Fibroblast of skin of right biceps (primary cell): ENCODE data around the gene DDX41.
"Not testable (repeated sequence)": the region's sequence is repeated elsewhere in the genome, so short reads cannot be mapped to it uniquely, and the experiment has no call there.

Experiments used
- DNase-seq: peaks from one replicate; pipeline ENCODE4 v3.0.0-alpha.2; 2013

The DDX41 gene

DNA sequence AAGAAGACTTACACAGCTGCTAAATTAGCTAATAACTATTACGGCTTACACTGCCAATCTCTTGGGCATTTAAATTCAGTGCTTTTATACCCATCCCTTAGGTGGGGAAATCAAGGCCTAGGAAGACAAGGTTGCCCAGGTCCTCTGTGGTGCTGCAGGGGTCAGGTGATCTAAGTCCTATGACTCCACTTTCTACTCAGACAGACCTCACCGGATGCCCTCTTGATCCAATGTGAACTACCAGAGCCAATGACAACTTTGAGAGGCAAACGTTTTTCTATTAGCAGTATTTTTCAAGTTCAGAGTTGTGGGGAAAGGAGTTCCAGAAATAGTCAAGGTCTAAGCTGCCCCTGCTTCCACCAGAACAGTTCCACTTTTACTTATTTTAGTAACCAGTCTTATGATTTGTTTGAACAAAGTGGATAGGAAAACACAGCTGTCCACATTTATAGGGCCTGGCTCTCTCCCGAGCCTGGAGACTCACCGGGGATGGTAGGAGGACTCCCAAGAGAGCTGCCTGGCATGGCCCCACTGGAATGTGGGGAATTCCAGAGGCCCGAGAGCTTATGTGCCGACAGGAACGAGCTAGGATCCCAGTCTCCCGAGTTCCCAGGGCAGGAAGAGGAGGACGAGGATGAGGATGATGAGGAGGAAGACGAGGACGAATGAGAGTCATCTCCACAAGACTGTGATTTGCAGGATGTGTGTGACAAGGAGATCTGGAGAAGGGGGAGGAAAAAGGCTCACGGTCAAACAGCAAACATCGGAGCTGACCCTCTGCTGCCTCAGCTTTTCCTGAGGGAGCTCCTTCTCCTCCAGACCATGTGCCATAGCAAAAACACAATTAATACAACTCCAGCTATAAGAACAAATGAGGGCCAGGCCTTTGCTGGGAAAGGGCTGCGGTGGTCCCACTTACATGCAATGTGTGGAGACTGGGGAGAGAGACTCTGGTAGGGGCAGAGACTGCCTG is 20.9 kb upstream of the DDX41 start:
- DNase-seq, result peak; percentile 79

- no peak for DNase-seq
Observed at GRCh38 chr5:177536386-177536785, 19.6 kb upstream of the DDX41 start.

DNA sequence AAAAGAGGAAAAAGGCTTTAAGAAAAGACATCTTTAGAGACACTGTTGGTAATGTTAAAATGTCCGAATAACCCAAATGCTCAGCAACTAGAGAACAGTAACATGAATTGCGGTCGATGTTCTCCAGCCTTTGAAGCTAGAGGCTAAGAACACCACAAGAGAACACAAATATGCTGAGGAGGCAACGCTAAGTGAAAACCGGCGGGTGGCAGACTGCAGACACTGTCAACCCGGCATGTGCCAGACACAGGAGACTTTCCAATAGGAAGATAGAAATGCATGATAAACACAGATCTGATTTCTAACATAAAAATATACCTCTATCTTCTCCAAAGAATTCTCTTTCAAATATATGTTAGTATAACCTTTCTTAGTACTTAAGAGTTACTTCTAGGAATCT is 18.4 kb upstream of the DDX41 start:
- no peak for DNase-seq

GRCh38 chr5:177534433-177534832 is 17.7 kb upstream of the DDX41 start:
- not testable (repeated sequence) for DNase-seq

GRCh38 chr5:177531209-177531940 is 14.6 kb upstream of the DDX41 start:
- no peak for DNase-seq

- DNase-seq, result no peak
Observed at GRCh38 chr5:177530638-177531037, 13.9 kb upstream of the DDX41 start.

DNA sequence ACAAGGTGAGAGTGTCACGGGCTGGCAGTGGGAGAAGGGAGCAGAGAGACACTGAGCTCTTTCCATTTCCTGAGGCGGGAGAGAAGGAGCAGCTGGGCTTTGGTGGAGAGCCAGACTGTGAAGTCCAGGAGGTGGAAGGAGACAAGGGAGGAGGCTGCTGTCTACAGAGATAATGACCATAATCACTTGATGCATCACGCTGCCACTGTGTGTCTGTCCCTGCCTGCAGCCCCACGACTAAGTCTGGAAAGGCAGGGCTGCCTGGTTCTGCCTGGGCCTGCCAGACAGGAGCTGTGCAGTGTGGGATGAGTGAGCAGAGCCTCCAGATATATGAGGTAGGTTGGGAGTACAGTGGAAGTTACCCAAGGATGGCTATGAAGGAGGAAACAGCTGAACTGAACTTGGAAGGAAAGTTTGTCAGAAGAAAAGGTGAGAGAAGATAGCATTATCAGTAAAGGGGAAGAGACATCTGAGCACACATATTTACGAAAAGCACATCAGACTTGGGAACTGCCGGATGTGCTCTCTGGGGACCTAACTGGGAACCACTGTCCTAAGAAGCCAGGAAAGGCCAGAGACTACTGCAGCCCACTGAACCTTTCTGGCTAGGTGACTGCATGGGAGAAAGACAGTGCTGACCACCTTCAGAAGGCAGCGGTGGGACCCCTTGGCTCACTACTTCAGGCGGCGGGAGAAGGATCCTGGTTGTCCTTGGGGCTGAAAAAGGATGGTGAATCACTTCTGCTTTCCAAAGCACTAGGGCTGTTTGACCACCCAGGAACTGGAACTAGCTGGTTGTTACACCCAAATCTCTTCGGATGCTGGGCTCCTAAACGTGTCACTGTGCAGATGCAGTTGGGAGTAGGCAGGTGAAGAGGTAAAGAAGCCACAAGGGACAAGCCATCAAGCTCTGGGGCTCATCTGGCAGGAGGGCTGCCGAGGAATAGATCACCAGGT is 12.8 kb upstream of the DDX41 start:
- DNase-seq, result no peak

DNA sequence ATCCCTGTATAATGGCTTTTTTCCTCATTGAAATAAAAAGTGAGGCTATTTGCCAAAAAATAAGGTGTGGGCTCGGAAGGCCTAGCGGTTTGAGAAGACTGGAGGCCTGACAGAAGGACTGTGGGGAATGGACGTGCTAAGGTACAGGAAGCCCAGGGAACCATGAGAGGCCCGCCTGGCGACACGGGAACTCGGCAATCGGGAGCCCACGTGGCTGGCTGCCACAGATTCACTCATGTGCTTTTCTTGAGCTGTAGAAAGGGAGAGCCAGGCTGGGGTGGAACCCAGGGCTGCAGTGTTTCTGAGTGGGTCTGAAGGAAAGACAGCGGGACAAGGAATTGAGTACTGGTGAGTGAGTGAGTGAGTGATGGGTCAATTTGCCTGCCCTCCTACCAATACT is 11.9 kb upstream of the DDX41 start:
- no peak for DNase-seq

GRCh38 chr5:177527595-177527994 is 10.8 kb upstream of the DDX41 start:
- DNase-seq, result no peak

DNA sequence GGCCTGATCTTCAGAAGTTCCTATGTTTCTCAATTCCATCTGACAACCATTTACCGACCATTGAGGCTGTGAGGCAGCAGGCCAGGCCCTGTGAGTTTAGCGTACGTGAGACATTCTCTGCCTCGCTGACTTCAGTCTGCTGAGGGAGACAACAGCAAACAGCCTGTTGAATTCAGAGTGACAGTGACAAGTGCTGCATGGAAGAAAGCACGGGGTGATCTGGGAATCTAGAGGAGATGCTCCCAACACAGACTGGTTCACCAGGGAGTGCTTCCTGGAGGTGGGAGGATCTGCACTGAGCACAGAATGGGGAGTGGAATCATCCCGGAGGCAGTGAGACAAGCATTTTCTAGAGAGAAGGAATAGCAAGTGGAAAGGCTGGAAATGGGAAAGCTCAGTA is 10.0 kb upstream of the DDX41 start:
- DNase-seq, result no peak

- no peak for DNase-seq
Observed at GRCh38 chr5:177526191-177526590, 9.4 kb upstream of the DDX41 start.

- no peak for DNase-seq
Observed at GRCh38 chr5:177524941-177525655, 8.3 kb upstream of the DDX41 start.

GRCh38 chr5:177524539-177524900 is 7.8 kb upstream of the DDX41 start:
- no peak for DNase-seq

DNA sequence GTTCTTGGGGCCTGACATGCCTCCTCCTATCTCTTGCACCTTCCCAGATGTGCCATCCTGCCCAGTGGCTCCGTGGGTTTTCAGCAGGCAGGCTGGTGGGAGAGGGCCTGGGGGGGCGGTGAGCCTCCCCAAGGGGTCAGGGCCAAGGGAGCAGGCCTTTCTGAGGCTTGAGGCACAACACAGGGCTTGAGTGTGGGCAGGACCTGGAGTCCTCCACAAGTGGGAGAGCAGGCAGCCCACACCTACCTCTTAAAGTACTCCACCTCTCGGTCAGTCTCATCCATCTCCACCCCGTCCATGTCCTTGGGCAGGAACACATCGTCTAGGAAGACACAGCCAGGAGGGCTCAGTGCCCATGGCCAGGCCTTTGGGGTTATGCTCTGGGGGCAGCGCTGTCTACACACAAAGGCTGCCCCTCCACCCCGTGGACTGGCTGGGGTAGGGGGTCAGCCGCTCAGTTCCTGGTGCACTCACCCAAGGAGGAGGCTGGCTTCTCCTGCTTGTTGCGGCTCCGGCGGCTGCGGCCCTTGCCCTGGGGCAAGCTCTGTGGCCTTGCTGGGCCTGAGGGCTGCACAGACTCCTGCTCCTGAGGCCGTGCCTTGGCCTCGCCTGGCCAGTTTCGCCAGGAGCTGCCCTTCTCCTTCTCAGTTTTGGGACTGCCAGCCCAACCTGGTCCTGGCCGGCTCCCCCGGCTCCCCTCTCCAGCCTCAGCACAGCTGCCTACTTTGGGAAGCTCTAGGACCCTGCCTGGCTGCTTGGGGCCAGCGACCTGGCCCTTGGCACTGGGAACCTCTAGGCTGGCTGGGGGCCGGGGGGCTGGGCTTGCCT is 7.2 kb upstream of the DDX41 start:
- no peak for DNase-seq

- no peak for DNase-seq
Observed at GRCh38 chr5:177520916-177521513, 4.3 kb upstream of the DDX41 start.

GRCh38 chr5:177520271-177520670 is 3.5 kb upstream of the DDX41 start:
- no peak for DNase-seq

- DNase-seq, result no peak
Observed at GRCh38 chr5:177519463-177520235, 2.9 kb upstream of the DDX41 start.

DNA sequence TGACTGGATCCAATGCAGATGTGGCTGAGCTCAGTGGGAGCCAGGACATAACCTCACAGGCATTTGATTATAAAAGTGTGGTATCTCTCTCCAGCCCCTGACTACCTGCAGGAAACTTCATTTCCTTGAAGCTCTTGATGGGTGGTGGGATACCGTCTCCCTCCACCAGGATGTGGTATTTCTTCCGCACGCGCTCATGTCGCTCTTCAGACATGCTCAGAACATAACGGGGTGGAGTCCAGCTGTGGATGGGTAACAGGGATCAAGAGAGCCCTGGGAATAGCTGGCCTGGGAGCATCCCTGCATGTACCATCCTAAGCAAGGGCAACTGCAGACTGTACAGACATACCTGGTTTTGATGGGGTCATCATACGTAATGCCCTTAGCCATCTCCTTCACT is 1.2 kb downstream of the DDX41 start:
- DNase-seq, result no peak

DNA sequence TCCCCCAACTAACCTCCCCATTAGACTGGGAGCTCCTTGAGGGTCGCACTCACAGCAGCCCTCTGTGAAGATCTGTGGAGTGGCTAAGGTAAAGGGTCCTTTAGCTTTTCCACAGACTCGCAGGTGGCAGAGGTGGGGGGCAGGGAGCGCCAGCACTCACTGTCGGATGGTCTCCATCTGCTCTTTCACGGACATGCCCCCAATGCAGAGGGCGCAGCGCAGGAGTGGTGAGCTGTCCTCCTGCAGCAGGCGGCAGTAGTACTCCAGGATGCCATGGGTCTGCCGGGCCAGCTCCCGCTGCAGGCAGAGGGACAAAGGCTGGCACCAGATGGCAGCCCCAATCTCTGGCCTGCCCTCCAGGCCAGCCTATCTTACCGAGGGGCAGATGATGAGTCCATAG is 2.2 kb downstream of the DDX41 start:
- no peak for DNase-seq

DNA sequence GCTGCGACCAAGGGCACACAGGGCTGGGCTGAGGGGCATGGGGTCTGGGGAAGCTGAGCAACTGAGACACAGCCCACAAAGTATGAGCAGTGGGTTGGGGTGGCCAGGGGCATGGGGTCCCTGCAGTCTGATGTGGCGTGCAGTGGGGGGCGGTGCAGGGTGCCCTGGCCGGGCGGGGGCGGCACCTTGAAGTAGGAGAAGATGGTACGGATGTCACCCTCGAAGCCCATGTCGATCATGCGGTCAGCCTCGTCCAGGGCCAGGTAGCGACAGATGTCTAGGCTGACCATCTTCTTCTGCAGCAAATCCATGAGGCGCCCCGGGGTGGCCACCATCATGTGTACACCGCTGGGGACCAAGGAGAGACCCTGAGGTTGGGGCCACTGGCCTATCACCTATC is 3.3 kb downstream of the DDX41 start:
- no peak for DNase-seq
